HEK293 (cell line): ENCODE data around the gene B3GNT8.

Source experiments
- MYNN ChIP-seq: fragments of 450-650 bp; formaldehyde crosslinking; IDR thresholded peaks from 2 replicates; pipeline ENCODE4 v1.5.1; 2016; ENCODE audit warnings: missing biosample characterization, missing genetic modification characterization, borderline replicate concordance
- MZF1 ChIP-seq: fragments of 450-650 bp; formaldehyde crosslinking; IDR thresholded peaks from 2 replicates; pipeline ENCODE4 v1.5.1; 2017; ENCODE audit warnings: missing biosample characterization, missing genetic modification characterization, borderline replicate concordance
- REPIN1 ChIP-seq: fragments of 450-650 bp; formaldehyde crosslinking; IDR thresholded peaks from 2 replicates; pipeline ENCODE4 v1.5.1; 2017; ENCODE audit warnings: missing biosample characterization, missing genetic modification characterization, low read depth
- SP7 ChIP-seq: fragments of 450-650 bp; formaldehyde crosslinking; IDR thresholded peaks from 2 replicates; pipeline ENCODE4 v1.5.1; 2016; ENCODE audit warnings: missing biosample characterization, missing genetic modification characterization
- WT1 ChIP-seq: fragments of 450-650 bp; formaldehyde crosslinking; IDR thresholded peaks from 2 replicates; pipeline ENCODE4 v1.5.1; 2016; ENCODE audit warnings: missing biosample characterization, missing genetic modification characterization
- ZBTB48 ChIP-seq: fragments of 450-650 bp; formaldehyde crosslinking; IDR thresholded peaks from 2 replicates; pipeline ENCODE4 v1.5.1; 2016; ENCODE audit warnings: missing biosample characterization, missing genetic modification characterization
- ZFP41 ChIP-seq: fragments of 450-650 bp; formaldehyde crosslinking; IDR thresholded peaks from 2 replicates; pipeline ENCODE4 v1.5.1; 2016; ENCODE audit warnings: missing biosample characterization, missing genetic modification characterization, borderline replicate concordance
- ZNF140 ChIP-seq: fragments of 450-650 bp; formaldehyde crosslinking; IDR thresholded peaks from 2 replicates; pipeline ENCODE4 v1.5.1; 2016; ENCODE audit warnings: missing biosample characterization, missing genetic modification characterization
- ZNF174 ChIP-seq: fragments of 450-650 bp; formaldehyde crosslinking; IDR thresholded peaks from 2 replicates; pipeline ENCODE4 v1.5.0; 2017; ENCODE audit warnings: missing biosample characterization, mild to moderate bottlenecking, missing genetic modification characterization
- ZNF175 ChIP-seq: fragments of 450-650 bp; formaldehyde crosslinking; IDR thresholded peaks from 2 replicates; pipeline ENCODE4 v1.5.1; 2016; ENCODE audit warnings: missing biosample characterization, missing genetic modification characterization
- ZNF211 ChIP-seq: fragments of 450-650 bp; formaldehyde crosslinking; IDR thresholded peaks from 2 replicates; pipeline ENCODE4 v1.5.1; 2016; ENCODE audit warnings: low read depth, missing biosample characterization, missing genetic modification characterization
- ZNF311 ChIP-seq: fragments of 450-650 bp; formaldehyde crosslinking; IDR thresholded peaks from 2 replicates; pipeline ENCODE4 v1.5.1; 2017; ENCODE audit warnings: missing biosample characterization, missing genetic modification characterization, borderline replicate concordance
- ZNF391 ChIP-seq: fragments of 450-650 bp; formaldehyde crosslinking; IDR thresholded peaks from 2 replicates; pipeline ENCODE4 v1.5.1; 2016; ENCODE audit warnings: low read depth, missing biosample characterization, missing genetic modification characterization, borderline replicate concordance
- ZNF426 ChIP-seq: fragments of 450-650 bp; formaldehyde crosslinking; IDR thresholded peaks from 2 replicates; pipeline ENCODE4 v1.5.1; 2017; ENCODE audit warnings: missing biosample characterization, missing genetic modification characterization, mild to moderate bottlenecking, inconsistent platforms, moderate library complexity
- ZNF596 ChIP-seq: fragments of 450-650 bp; IDR thresholded peaks from 2 replicates; pipeline ENCODE4 v1.5.0; 2018; ENCODE audit warnings: missing biosample characterization, mild to moderate bottlenecking, missing genetic modification characterization, moderate library complexity
- ZNF626 ChIP-seq: fragments of 450-650 bp; sonication (Bioruptor Pico); formaldehyde crosslinking; IDR thresholded peaks from 2 replicates; pipeline ENCODE4 v1.5.1; 2018; ENCODE audit warnings: missing biosample characterization, missing genetic modification characterization, inconsistent platforms
- ZNF629 ChIP-seq: fragments of 450-650 bp; formaldehyde crosslinking; IDR thresholded peaks from 2 replicates; pipeline ENCODE4 v1.5.1; 2017; ENCODE audit warnings: missing biosample characterization, missing genetic modification characterization
- ZNF747 ChIP-seq: fragments of 450-650 bp; formaldehyde crosslinking; IDR thresholded peaks from 2 replicates; pipeline ENCODE4 v1.5.1; 2016; ENCODE audit warnings: missing biosample characterization, missing genetic modification characterization
- ZSCAN16 ChIP-seq: fragments of 450-650 bp; formaldehyde crosslinking; IDR thresholded peaks from 2 replicates; pipeline ENCODE4 v1.5.1; 2016; ENCODE audit warnings: missing biosample characterization, missing genetic modification characterization
- TF ChIP-seq, protein P1 (sequence below): fragments of 450-650 bp; formaldehyde crosslinking; IDR thresholded peaks from 2 replicates; pipeline ENCODE4 v1.5.1; 2016; ENCODE audit warnings: missing biosample characterization, missing genetic modification characterization
- TF ChIP-seq, protein P2 (sequence below): fragments of 450-650 bp; formaldehyde crosslinking; optimal IDR thresholded peaks from 2 replicates; pipeline ENCODE3; 2016; ENCODE audit warnings: missing biosample characterization, mild to moderate bottlenecking, missing genetic modification characterization
- TF ChIP-seq, protein P3 (sequence below): fragments of 450-650 bp; formaldehyde crosslinking; IDR thresholded peaks from 2 replicates; pipeline ENCODE4 v1.5.1; 2016; ENCODE audit warnings: missing biosample characterization, missing genetic modification characterization
- TF ChIP-seq, protein P4 (sequence below): fragments of 450-650 bp; formaldehyde crosslinking; IDR thresholded peaks from 2 replicates; pipeline ENCODE4 v1.5.1; 2016; ENCODE audit warnings: missing biosample characterization, missing genetic modification characterization
- TF ChIP-seq, protein P5 (sequence below): fragments of 450-650 bp; formaldehyde crosslinking; IDR thresholded peaks from 2 replicates; pipeline ENCODE4 v1.5.1; 2016; ENCODE audit warnings: missing biosample characterization, missing genetic modification characterization
- TF ChIP-seq, protein P6 (sequence below): fragments of 450-650 bp; formaldehyde crosslinking; IDR thresholded peaks from 2 replicates; pipeline ENCODE4 v1.5.1; 2016; ENCODE audit warnings: missing biosample characterization, missing genetic modification characterization, low read depth
- TF ChIP-seq, protein P7 (sequence below): fragments of 450-650 bp; formaldehyde crosslinking; IDR thresholded peaks from 2 replicates; pipeline ENCODE4 v1.5.1; 2016; ENCODE audit warnings: missing biosample characterization, missing genetic modification characterization

Gene B3GNT8

DNA sequence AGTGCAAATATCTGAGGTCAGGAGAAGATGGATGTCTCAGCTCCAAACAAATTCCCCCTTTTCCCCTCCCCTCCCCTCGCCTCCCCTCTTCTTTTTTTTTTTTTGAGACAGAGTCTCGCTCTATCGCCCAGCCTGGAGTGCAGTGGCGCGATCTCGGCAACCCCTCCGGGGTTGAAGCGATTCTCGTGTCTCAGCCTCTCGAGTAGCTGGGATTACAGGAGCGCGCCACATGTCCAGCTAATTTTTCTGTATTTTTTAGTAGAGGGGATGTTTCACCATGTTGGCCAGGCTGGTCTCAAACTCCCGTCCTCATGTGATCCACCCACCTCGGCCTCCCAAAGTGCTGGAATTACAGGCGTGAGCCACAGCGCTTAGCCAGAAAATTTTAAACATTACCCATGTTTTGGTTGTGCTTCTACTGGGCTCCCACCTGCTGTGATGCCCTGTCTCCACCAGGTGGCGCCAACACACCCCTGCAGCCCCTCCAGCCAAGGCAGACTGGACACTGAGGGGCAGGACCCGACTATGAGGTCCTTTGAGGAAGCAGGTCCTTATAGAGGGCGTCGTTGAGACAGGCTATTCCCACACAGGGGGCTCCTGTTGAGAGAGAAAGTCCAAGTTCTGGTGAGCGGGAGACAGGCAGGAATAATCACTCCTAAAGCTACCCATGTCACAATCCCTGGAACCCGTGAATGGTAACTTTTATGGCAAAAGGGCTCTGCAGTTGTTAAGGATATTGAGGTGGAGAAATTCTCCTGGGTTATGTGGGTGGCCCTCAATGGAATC is 22.1 kb upstream of the B3GNT8 start (continued):
- TF ChIP-seq, protein P1, sequence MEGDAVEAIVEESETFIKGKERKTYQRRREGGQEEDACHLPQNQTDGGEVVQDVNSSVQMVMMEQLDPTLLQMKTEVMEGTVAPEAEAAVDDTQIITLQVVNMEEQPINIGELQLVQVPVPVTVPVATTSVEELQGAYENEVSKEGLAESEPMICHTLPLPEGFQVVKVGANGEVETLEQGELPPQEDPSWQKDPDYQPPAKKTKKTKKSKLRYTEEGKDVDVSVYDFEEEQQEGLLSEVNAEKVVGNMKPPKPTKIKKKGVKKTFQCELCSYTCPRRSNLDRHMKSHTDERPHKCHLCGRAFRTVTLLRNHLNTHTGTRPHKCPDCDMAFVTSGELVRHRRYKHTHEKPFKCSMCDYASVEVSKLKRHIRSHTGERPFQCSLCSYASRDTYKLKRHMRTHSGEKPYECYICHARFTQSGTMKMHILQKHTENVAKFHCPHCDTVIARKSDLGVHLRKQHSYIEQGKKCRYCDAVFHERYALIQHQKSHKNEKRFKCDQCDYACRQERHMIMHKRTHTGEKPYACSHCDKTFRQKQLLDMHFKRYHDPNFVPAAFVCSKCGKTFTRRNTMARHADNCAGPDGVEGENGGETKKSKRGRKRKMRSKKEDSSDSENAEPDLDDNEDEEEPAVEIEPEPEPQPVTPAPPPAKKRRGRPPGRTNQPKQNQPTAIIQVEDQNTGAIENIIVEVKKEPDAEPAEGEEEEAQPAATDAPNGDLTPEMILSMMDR (tag by site-specific recombination): peak; percentile 99
- TF ChIP-seq, protein P2, sequence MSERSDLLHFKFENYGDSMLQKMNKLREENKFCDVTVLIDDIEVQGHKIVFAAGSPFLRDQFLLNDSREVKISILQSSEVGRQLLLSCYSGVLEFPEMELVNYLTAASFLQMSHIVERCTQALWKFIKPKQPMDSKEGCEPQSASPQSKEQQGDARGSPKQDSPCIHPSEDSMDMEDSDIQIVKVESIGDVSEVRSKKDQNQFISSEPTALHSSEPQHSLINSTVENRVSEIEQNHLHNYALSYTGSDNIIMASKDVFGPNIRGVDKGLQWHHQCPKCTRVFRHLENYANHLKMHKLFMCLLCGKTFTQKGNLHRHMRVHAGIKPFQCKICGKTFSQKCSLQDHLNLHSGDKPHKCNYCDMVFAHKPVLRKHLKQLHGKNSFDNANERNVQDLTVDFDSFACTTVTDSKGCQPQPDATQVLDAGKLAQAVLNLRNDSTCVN: peak; percentile 37
- TF ChIP-seq ZNF311 (no peak), ZNF629 (tag by site-specific recombination) (0 out of 2 replicates have a peak, but pooled peaks have one; percentile 26), ZNF596 (no peak), ZNF140 (no peak), ZNF626 (tag by site-specific recombination) (no peak), ZFP41 (tag by site-specific recombination) (no peak), ZSCAN16 (tag by site-specific recombination) (no peak), REPIN1 (no peak), MZF1 (peak; percentile 58), ZNF211 (no peak), ZNF426 (no peak), ZNF747 (tag by site-specific recombination) (no peak), ZNF174 (tag by site-specific recombination) (no peak), SP7 (tag by site-specific recombination) (peak; percentile 72), WT1 (tag by site-specific recombination) (peak; percentile 34; the same call in 1 of the 2 replicates), ZNF175 (tag by site-specific recombination) (no peak), ZBTB48 (tag by site-specific recombination) (no peak), ZNF391 (tag by site-specific recombination) (no peak; the same call in 1 of the 2 replicates), MYNN (no peak)
- TF ChIP-seq, protein P3, sequence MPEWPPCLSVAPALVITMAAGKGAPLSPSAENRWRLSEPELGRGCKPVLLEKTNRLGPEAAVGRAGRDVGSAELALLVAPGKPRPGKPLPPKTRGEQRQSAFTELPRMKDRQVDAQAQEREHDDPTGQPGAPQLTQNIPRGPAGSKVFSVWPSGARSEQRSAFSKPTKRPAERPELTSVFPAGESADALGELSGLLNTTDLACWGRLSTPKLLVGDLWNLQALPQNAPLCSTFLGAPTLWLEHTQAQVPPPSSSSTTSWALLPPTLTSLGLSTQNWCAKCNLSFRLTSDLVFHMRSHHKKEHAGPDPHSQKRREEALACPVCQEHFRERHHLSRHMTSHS (tag by site-specific recombination): no peak
- TF ChIP-seq, protein P4, sequence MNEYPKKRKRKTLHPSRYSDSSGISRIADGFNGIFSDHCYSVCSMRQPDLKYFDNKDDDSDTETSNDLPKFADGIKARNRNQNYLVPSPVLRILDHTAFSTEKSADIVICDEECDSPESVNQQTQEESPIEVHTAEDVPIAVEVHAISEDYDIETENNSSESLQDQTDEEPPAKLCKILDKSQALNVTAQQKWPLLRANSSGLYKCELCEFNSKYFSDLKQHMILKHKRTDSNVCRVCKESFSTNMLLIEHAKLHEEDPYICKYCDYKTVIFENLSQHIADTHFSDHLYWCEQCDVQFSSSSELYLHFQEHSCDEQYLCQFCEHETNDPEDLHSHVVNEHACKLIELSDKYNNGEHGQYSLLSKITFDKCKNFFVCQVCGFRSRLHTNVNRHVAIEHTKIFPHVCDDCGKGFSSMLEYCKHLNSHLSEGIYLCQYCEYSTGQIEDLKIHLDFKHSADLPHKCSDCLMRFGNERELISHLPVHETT (tag by site-specific recombination): no peak; the same call in 1 of the 2 replicates
- TF ChIP-seq, protein P5, sequence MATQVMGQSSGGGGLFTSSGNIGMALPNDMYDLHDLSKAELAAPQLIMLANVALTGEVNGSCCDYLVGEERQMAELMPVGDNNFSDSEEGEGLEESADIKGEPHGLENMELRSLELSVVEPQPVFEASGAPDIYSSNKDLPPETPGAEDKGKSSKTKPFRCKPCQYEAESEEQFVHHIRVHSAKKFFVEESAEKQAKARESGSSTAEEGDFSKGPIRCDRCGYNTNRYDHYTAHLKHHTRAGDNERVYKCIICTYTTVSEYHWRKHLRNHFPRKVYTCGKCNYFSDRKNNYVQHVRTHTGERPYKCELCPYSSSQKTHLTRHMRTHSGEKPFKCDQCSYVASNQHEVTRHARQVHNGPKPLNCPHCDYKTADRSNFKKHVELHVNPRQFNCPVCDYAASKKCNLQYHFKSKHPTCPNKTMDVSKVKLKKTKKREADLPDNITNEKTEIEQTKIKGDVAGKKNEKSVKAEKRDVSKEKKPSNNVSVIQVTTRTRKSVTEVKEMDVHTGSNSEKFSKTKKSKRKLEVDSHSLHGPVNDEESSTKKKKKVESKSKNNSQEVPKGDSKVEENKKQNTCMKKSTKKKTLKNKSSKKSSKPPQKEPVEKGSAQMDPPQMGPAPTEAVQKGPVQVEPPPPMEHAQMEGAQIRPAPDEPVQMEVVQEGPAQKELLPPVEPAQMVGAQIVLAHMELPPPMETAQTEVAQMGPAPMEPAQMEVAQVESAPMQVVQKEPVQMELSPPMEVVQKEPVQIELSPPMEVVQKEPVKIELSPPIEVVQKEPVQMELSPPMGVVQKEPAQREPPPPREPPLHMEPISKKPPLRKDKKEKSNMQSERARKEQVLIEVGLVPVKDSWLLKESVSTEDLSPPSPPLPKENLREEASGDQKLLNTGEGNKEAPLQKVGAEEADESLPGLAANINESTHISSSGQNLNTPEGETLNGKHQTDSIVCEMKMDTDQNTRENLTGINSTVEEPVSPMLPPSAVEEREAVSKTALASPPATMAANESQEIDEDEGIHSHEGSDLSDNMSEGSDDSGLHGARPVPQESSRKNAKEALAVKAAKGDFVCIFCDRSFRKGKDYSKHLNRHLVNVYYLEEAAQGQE (tag by site-specific recombination): no peak
- TF ChIP-seq, protein P6, sequence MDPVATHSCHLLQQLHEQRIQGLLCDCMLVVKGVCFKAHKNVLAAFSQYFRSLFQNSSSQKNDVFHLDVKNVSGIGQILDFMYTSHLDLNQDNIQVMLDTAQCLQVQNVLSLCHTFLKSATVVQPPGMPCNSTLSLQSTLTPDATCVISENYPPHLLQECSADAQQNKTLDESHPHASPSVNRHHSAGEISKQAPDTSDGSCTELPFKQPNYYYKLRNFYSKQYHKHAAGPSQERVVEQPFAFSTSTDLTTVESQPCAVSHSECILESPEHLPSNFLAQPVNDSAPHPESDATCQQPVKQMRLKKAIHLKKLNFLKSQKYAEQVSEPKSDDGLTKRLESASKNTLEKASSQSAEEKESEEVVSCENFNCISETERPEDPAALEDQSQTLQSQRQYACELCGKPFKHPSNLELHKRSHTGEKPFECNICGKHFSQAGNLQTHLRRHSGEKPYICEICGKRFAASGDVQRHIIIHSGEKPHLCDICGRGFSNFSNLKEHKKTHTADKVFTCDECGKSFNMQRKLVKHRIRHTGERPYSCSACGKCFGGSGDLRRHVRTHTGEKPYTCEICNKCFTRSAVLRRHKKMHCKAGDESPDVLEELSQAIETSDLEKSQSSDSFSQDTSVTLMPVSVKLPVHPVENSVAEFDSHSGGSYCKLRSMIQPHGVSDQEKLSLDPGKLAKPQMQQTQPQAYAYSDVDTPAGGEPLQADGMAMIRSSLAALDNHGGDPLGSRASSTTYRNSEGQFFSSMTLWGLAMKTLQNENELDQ: no peak
- TF ChIP-seq, protein P7, sequence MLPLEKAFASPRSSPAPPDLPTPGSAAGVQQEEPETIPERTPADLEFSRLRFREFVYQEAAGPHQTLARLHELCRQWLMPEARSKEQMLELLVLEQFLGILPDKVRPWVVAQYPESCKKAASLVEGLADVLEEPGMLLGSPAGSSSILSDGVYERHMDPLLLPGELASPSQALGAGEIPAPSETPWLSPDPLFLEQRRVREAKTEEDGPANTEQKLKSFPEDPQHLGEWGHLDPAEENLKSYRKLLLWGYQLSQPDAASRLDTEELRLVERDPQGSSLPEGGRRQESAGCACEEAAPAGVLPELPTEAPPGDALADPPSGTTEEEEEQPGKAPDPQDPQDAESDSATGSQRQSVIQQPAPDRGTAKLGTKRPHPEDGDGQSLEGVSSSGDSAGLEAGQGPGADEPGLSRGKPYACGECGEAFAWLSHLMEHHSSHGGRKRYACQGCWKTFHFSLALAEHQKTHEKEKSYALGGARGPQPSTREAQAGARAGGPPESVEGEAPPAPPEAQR (tag by site-specific recombination): no peak
